ENCODE data around the gene FAM98A. TPM values are rescaled to one million over a fixed set of nuclear protein-coding genes. Genes with fewer than 3 reads are reported as not detected.

FAM98A gene
- total RNA-seq, 1 donor from 2014 or later, result 130 TPM

Other genes starting within 250 kb of the FAM98A start
- 2.4 and 8.9 TPM in 2 replicates for gene RASGRP3, start 122.7 kb downstream of the FAM98A start, total RNA-seq

All from renal cortical epithelial cell (primary cell).